ENCODE data around the gene EML4. TPM values are rescaled to one million over a fixed set of nuclear protein-coding genes. Genes with fewer than 3 reads are reported as not detected.

EML4 gene
- total RNA-seq, 1 donor from 2014 or later: 68.2 TPM

DNA sequence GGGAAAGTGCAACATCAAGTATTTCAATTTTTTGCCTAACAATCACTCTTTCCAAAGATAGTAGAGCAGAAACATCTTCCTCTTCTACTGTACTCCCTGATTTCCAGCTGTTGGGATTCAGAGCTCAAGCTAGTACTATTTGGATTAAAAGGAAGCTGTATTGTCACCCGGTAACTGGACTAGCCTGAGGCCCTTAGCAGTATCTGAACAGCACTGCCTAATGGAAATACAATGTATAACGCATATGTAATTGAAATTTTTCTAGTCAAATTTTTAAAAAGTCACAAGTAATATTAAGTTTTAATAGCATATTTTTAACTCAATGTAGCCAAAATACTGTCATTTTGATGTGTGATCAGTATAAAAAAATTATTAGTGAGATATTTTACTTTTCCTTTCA is 105.7 kb downstream of the EML4 start:
- H3K9ac ChIP-seq (ENCODE audit: low read length): no peak overlapping the region
- Mint-ChIP-seq H3K4me1 (ENCODE audit: low read depth, unreplicated experiment) (no peaks in the 10 kb centered on the region), H3K4me3 (ENCODE audit: unreplicated experiment) (no peak overlapping the region), H3K36me3 (ENCODE audit: low read depth, unreplicated experiment) (peaks cover 5% of the 10 kb centered on the region), H3K27ac (ENCODE audit: unreplicated experiment) (no peak overlapping the region), H3K9me3 (ENCODE audit: unreplicated experiment) (no peaks in the 10 kb centered on the region), H3K27me3 (ENCODE audit: low read depth, unreplicated experiment) (no peaks in the 10 kb centered on the region)
- no peak overlapping the region for H3K27ac ChIP-seq (ENCODE audit: low read depth, low read length)
- no peaks in the 10 kb centered on the region for H3K36me3 ChIP-seq (ENCODE audit: insufficient read depth, low read length)
- no peaks in the 10 kb centered on the region for H3K27me3 ChIP-seq (ENCODE audit: insufficient read depth, low read length)
- no peak overlapping the region for H3K4me2 ChIP-seq (ENCODE audit: low read length)
- no peaks in the 10 kb centered on the region for H3K9me3 ChIP-seq (ENCODE audit: insufficient read depth, low read depth, low read length)
- no peaks in the 10 kb centered on the region for H4K20me1 ChIP-seq (ENCODE audit: insufficient read depth, low read length)
- no peak for TF ChIP-seq EZH2 (IDR thresholded peaks at IDR 0.05; ENCODE audit: insufficient read depth, low read length)
- TF ChIP-seq, protein P1, sequence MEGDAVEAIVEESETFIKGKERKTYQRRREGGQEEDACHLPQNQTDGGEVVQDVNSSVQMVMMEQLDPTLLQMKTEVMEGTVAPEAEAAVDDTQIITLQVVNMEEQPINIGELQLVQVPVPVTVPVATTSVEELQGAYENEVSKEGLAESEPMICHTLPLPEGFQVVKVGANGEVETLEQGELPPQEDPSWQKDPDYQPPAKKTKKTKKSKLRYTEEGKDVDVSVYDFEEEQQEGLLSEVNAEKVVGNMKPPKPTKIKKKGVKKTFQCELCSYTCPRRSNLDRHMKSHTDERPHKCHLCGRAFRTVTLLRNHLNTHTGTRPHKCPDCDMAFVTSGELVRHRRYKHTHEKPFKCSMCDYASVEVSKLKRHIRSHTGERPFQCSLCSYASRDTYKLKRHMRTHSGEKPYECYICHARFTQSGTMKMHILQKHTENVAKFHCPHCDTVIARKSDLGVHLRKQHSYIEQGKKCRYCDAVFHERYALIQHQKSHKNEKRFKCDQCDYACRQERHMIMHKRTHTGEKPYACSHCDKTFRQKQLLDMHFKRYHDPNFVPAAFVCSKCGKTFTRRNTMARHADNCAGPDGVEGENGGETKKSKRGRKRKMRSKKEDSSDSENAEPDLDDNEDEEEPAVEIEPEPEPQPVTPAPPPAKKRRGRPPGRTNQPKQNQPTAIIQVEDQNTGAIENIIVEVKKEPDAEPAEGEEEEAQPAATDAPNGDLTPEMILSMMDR (IDR thresholded peaks at IDR 0.05; ENCODE audit: insufficient read depth, low read depth, low read length): no peak
- H3K4me3 ChIP-seq (ENCODE audit: insufficient read depth, low read depth, low read length): no peak overlapping the region
- H2AFZ ChIP-seq (ENCODE audit: low read depth, low read length): no peak overlapping the region
- no peaks in the 10 kb centered on the region for H3K79me2 ChIP-seq (ENCODE audit: insufficient read depth, low read length)
- DNase-seq (ENCODE audit: low read depth) (no peak), FAIRE-seq (no peak)
- H3K4me1 ChIP-seq (ENCODE audit: insufficient read depth, low read length): no peaks in the 10 kb centered on the region

- H3K9me3 Mint-ChIP-seq (ENCODE audit: unreplicated experiment): no peaks in the 10 kb centered on the region
- H3K27ac Mint-ChIP-seq (ENCODE audit: unreplicated experiment): no peak overlapping the region
- FAIRE-seq (no peak), DNase-seq (ENCODE audit: low read depth) (no peak)
- Histone ChIP-seq H3K4me3 (ENCODE audit: insufficient read depth, low read depth, low read length) (no peak overlapping the region), H3K4me2 (ENCODE audit: low read length) (no peak overlapping the region), H3K9me3 (ENCODE audit: insufficient read depth, low read depth, low read length) (no peaks in the 10 kb centered on the region), H3K79me2 (ENCODE audit: insufficient read depth, low read length) (no peaks in the 10 kb centered on the region), H3K9ac (ENCODE audit: low read length) (no peak overlapping the region), H2AFZ (ENCODE audit: low read depth, low read length) (no peak overlapping the region), H3K27me3 (ENCODE audit: insufficient read depth, low read length) (no peaks in the 10 kb centered on the region), H3K27ac (ENCODE audit: low read depth, low read length) (no peak overlapping the region), H3K36me3 (ENCODE audit: insufficient read depth, low read length) (peaks cover 7% of the 10 kb centered on the region), H3K4me1 (ENCODE audit: insufficient read depth, low read length) (no peaks in the 10 kb centered on the region), H4K20me1 (ENCODE audit: insufficient read depth, low read length) (no peaks in the 10 kb centered on the region)
- no peak overlapping the region for H3K4me3 Mint-ChIP-seq (ENCODE audit: unreplicated experiment)
- TF ChIP-seq EZH2 (IDR thresholded peaks at IDR 0.05; ENCODE audit: insufficient read depth, low read length): no peak
- TF ChIP-seq, protein P1 (IDR thresholded peaks at IDR 0.05; ENCODE audit: insufficient read depth, low read depth, low read length): no peak
- no peaks in the 10 kb centered on the region for H3K27me3 Mint-ChIP-seq (ENCODE audit: low read depth, unreplicated experiment)
- H3K4me1 Mint-ChIP-seq (ENCODE audit: low read depth, unreplicated experiment): peaks cover 5% of the 10 kb centered on the region
- H3K36me3 Mint-ChIP-seq (ENCODE audit: low read depth, unreplicated experiment): peaks cover 10% of the 10 kb centered on the region
These were observed 112.4 kb downstream of the EML4 start for GRCh38 chr2:42281416-42282081.

DNA sequence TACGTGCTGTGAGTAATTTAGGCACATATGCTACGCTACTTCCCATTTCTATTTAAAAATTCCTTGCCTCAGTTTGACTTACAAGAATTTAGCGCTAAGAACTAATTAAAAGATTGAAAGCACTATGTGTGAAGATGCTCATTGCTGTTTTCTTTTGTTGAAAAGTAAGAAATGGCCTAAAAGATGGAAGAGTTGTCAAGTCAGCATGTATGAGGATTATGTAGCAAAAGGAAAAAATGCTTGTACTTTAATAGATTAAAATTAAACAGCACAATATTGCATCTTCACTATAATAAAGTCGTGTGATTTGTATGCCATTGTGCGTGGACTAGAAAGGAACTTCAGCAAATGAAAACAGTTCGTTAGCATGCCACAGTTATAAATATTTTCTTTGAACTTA is 114.9 kb downstream of the EML4 start:
- H3K4me1 ChIP-seq (ENCODE audit: insufficient read depth, low read length): no peaks in the 10 kb centered on the region
- no peaks in the 10 kb centered on the region for H3K27me3 Mint-ChIP-seq (ENCODE audit: low read depth, unreplicated experiment)
- H3K27ac ChIP-seq (ENCODE audit: low read depth, low read length): no peak overlapping the region
- H4K20me1 ChIP-seq (ENCODE audit: insufficient read depth, low read length): no peaks in the 10 kb centered on the region
- no peak overlapping the region for H3K4me3 ChIP-seq (ENCODE audit: insufficient read depth, low read depth, low read length)
- H3K9me3 ChIP-seq (ENCODE audit: insufficient read depth, low read depth, low read length): no peaks in the 10 kb centered on the region
- no peaks in the 10 kb centered on the region for H3K27me3 ChIP-seq (ENCODE audit: insufficient read depth, low read length)
- no peak overlapping the region for H2AFZ ChIP-seq (ENCODE audit: low read depth, low read length)
- DNase-seq (ENCODE audit: low read depth) (no peak), FAIRE-seq (no peak)
- no peak overlapping the region for H3K4me2 ChIP-seq (ENCODE audit: low read length)
- H3K9me3 Mint-ChIP-seq (ENCODE audit: unreplicated experiment): no peaks in the 10 kb centered on the region
- peaks cover 9% of the 10 kb centered on the region for H3K4me1 Mint-ChIP-seq (ENCODE audit: low read depth, unreplicated experiment)
- H3K36me3 Mint-ChIP-seq (ENCODE audit: low read depth, unreplicated experiment): peaks cover 8% of the 10 kb centered on the region
- no peak overlapping the region for H3K4me3 Mint-ChIP-seq (ENCODE audit: unreplicated experiment)
- no peak overlapping the region for H3K27ac Mint-ChIP-seq (ENCODE audit: unreplicated experiment)
- H3K79me2 ChIP-seq (ENCODE audit: insufficient read depth, low read length): no peaks in the 10 kb centered on the region
- H3K9ac ChIP-seq (ENCODE audit: low read length): no peak overlapping the region
- H3K36me3 ChIP-seq (ENCODE audit: insufficient read depth, low read length): peaks cover 7% of the 10 kb centered on the region
- TF ChIP-seq, protein P1 (IDR thresholded peaks at IDR 0.05; ENCODE audit: insufficient read depth, low read depth, low read length): no peak
- no peak for TF ChIP-seq EZH2 (IDR thresholded peaks at IDR 0.05; ENCODE audit: insufficient read depth, low read length)

All from astrocyte (in vitro differentiated cells and primary cell).